GM23248 (cell line): ENCODE measurements around the gene GALM. TPM values are rescaled to one million over a fixed set of nuclear protein-coding genes. Genes with fewer than 3 reads are reported as not detected.

Experiments used
- DNase-seq: peaks from one replicate; pipeline ENCODE4 v3.0.0-alpha.2; 2015
- H2AFZ ChIP-seq: fragments of 200-600 bp; sonication (generic); 2 replicates; pipeline ENCODE4 v1.6.1; 2016; ENCODE audit warnings: antibody characterized with exemption
- H3F3A ChIP-seq: fragments of 200-600 bp; sonication (generic); 2 replicates; pipeline ENCODE4 v1.6.1; 2016; ENCODE audit warnings: mild to moderate bottlenecking, antibody characterized with exemption, mixed run types; ENCODE audit not compliant: insufficient read depth
- H3K27ac ChIP-seq: fragments of 200-600 bp; sonication (generic); 2 replicates; pipeline ENCODE4 v1.5.1; 2016; ENCODE audit warnings: mild to moderate bottlenecking
- H3K27me3 ChIP-seq: fragments of 200-600 bp; sonication (generic); replicated peaks from 2 replicates; pipeline ENCODE4 v1.6.1; 2016; ENCODE audit warnings: mild to moderate bottlenecking; ENCODE audit not compliant: insufficient read depth
- H3K36me3 ChIP-seq: fragments of 200-600 bp; sonication (generic); 2 replicates; pipeline ENCODE4 v1.6.1; 2016; ENCODE audit warnings: low read depth, mild to moderate bottlenecking
- H3K4me1 ChIP-seq: fragments of 200-600 bp; sonication (generic); 2 replicates; pipeline ENCODE4 v1.6.1; 2016; ENCODE audit warnings: mild to moderate bottlenecking; ENCODE audit not compliant: insufficient read depth
- H3K4me2 ChIP-seq: fragments of 200-600 bp; sonication (generic); one replicate; pipeline ENCODE4 v1.6.1; 2016; ENCODE audit warnings: mild to moderate bottlenecking; ENCODE audit not compliant: unreplicated experiment
- H3K4me3 ChIP-seq: fragments of 200-600 bp; sonication (generic); 2 replicates; pipeline ENCODE4 v1.5.1; 2016; ENCODE audit warnings: mild to moderate bottlenecking
- H3K79me2 ChIP-seq: fragments of 200-600 bp; sonication (generic); 2 replicates; pipeline ENCODE4 v1.6.1; 2016; ENCODE audit warnings: mild to moderate bottlenecking; ENCODE audit not compliant: insufficient read depth
- H3K9ac ChIP-seq: fragments of 200-600 bp; sonication (generic); 2 replicates; pipeline ENCODE4 v1.6.1; 2016; ENCODE audit warnings: mild to moderate bottlenecking
- H3K9me2 ChIP-seq: fragments of 200-600 bp; sonication (generic); 2 replicates; pipeline ENCODE4 v1.6.1; 2016; ENCODE audit warnings: mixed run types, mild to moderate bottlenecking, moderate library complexity; ENCODE audit not compliant: insufficient read depth
- H3K9me3 ChIP-seq: fragments of 200-600 bp; sonication (generic); one replicate; pipeline ENCODE4 v1.6.1; 2017; ENCODE audit warnings: low read depth
- H4K20me1 ChIP-seq: fragments of 200-600 bp; sonication (generic); 2 replicates; pipeline ENCODE4 v1.6.0; 2016; ENCODE audit not compliant: insufficient read depth
- EZH2 ChIP-seq: fragments of 200-600 bp; sonication (generic); IDR thresholded peaks from 2 replicates; pipeline ENCODE4 v1.6.1; 2018; ENCODE audit warnings: antibody characterized with exemption, mild to moderate bottlenecking; ENCODE audit not compliant: insufficient read depth, poor library complexity, severe bottlenecking
- EZH2phosphoT487 ChIP-seq: fragments of 200-600 bp; sonication (generic); IDR thresholded peaks from 2 replicates; pipeline ENCODE4 v1.6.1; 2018; ENCODE audit warnings: antibody characterized with exemption, moderate library complexity, mild to moderate bottlenecking, low read depth; ENCODE audit not compliant: insufficient read depth
- WGBS, 2 experiments: methylation state at CpG; one replicate each; pipeline ENCODE4 v1.1.6; 2015 to 2017; ENCODE audit warnings: low lambda C conversion rate in 2 of 2, low coverage in 1 of 2; ENCODE audit errors: missing lambda C conversion rate in 2 of 2; 5-methylcytosine and 5-hydroxymethylcytosine counted together
- in situ Hi-C: fragments of 300-500 bp; cut with MboI; formaldehyde crosslinking; loops from 2 replicates; pipeline ENCODE4 v1.15.0; 2020
- polyA plus RNA-seq: library from polyadenylated mRNA; unstranded; fragments of >200 nt; fragmentation: Nextera tagmentation; extraction: Ambion mirVana; gene quantifications from 2 replicates; pipeline ENCODE4 v1.2.1, GENCODE V29; 2016
- total RNA-seq: library from RNA; depleted of rRNA; stranded (reverse); fragments of >200 nt; shearing (Covaris generic); gene quantifications from 2 replicates; pipeline ENCODE4 v1.2.3, GENCODE V29; 2014

GALM gene
- total and polyA plus RNA-seq, 2 experiments from 2014 or later, result 7.6 to 10.8 TPM

DNA sequence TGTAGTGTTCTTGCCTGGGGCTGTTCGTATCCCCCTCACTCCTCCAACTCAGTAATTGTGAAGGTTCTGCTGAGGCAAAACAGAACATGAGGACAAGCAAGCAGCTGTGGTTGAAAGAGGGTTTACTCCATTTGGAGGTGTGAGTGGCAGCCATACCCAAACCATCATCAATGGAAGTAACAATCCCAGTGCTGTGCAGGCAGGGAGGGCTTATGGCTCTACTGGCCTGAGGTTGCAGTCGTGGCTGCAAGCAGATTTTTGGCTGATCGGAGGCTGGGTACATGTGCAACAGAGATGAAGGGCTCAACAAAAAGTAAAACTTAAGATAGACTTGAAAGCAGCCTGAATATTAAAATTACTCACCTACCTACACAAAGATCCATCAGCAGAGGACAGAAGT lies 72.0 kb downstream of the GALM start:
- no peak overlapping the region for H3K9ac ChIP-seq
- peaks cover 26% of the 10 kb centered on the region for H3F3A ChIP-seq
- H2AFZ ChIP-seq, result no peak overlapping the region
- 96 to 98% methylated on average over 3 of the region's 3 CpGs for WGBS, 2 experiments
- H3K4me3 ChIP-seq, result no peak overlapping the region
- peaks cover 17% of the 10 kb centered on the region for H3K36me3 ChIP-seq
- no peak for TF ChIP-seq EZH2
- no peaks in the 10 kb centered on the region for H4K20me1 ChIP-seq
- no peaks in the 10 kb centered on the region for H3K9me2 ChIP-seq
- no peaks in the 10 kb centered on the region for H3K27me3 ChIP-seq
- no peaks in the 10 kb centered on the region for H3K9me3 ChIP-seq
- DNase-seq, result no peak
- in situ Hi-C loops, result loop anchor here (10.0 kb wide), 2 partner anchors 163 to 423 kb away; no protein-coding TSS in a partner anchor
- peaks cover 30% of the 10 kb centered on the region for H3K79me2 ChIP-seq
- H3K4me1 ChIP-seq, result no peaks in the 10 kb centered on the region
- H3K27ac ChIP-seq, result no peak overlapping the region
- H3K4me2 ChIP-seq, result no peak overlapping the region

DNA sequence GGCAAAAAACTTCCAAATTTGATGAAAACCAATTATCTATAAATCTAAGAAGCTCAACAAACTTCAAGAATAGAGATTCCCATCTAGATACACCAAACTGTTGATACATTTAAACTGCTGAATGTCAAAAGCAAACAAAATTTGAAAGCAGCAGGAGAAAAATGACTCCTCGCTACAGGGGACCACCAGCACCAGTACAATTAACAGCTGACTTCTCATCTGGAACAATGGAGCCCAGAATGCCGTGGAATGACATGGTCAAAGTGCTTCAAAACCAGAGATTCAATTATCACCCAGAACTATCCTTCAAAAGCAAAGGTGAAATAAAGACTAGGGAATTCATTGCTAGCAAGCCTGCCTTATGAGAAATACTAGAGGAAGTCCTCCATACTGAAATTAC lies 73.6 kb downstream of the GALM start:
- Histone ChIP-seq H3K4me2 (no peak overlapping the region), H3K36me3 (peaks cover 32% of the 10 kb centered on the region), H3K27ac (no peak overlapping the region), H3K9me3 (no peaks in the 10 kb centered on the region), H3F3A (peaks cover 42% of the 10 kb centered on the region), H3K4me1 (no peaks in the 10 kb centered on the region), H3K9me2 (no peaks in the 10 kb centered on the region), H3K27me3 (no peaks in the 10 kb centered on the region), H3K79me2 (peaks cover 46% of the 10 kb centered on the region), H4K20me1 (no peaks in the 10 kb centered on the region), H3K4me3 (no peak overlapping the region), H3K9ac (no peak overlapping the region), H2AFZ (no peak overlapping the region)
- WGBS, 2 experiments, result 100% methylated on average over 2 of the region's 2 CpGs
- in situ Hi-C loops, result loop anchor here (10.0 kb wide), 2 partner anchors 165 to 425 kb away; no protein-coding TSS in a partner anchor
- no peak for DNase-seq
- TF ChIP-seq EZH2 (no peak), EZH2phosphoT487 (no peak)

DNA sequence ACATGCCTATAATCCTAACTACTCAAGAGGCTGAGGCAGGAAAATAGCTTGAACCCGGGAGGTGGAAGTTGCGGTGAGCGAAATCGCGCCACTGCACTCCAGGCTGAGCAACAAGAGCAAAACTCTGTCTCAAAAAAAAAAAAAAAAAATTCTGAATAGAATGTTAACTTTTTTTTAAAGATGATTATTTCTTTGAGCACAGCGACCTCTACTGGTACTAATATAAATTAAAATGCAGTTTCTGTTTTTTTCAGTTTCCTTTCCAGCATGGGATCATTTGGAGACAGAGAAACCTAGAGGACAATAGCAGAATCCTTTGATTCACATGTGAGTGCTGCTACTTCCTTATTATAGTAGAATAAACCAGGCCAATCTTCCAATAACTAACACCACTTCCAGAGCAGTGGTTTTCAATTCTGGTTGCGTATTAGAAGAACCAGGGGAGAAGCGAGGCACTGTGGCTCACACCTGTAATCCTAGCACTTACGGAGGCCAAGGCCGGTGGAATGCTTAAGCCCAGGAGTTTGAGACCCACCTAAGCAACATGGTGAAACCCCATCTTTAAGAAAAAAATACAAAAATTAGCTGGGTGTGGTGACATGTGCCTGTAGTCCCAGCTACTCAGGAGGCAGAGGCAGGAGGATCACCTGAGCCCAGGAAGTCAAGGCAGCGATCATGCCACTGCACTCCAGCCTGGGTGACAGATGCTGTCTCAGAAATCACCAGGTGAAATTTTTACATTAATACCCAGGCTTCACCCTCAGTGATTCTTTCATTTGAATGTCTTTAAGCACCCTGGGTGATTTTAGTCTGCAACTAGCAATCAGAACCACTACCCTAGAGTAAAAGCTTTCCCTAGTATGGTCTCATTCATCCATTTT lies 75.2 kb downstream of the GALM start:
- no peak overlapping the region for H3K27ac ChIP-seq
- H3F3A ChIP-seq, result peaks cover 57% of the 10 kb centered on the region
- no peaks in the 10 kb centered on the region for H3K27me3 ChIP-seq
- H3K79me2 ChIP-seq, result peaks cover 61% of the 10 kb centered on the region
- no peak overlapping the region for H2AFZ ChIP-seq
- no peak overlapping the region for H3K4me3 ChIP-seq
- no peaks in the 10 kb centered on the region for H3K9me2 ChIP-seq
- H4K20me1 ChIP-seq, result no peaks in the 10 kb centered on the region
- peak; percentile 69 for DNase-seq
- no peak overlapping the region for H3K9ac ChIP-seq
- TF ChIP-seq EZH2phosphoT487 (no peak), EZH2 (no peak)
- in situ Hi-C loops, result no loop called here
- no peaks in the 10 kb centered on the region for H3K4me1 ChIP-seq
- no peak overlapping the region for H3K4me2 ChIP-seq
- peaks cover 48% of the 10 kb centered on the region for H3K36me3 ChIP-seq
- 59 to 65% methylated on average over 11 of the region's 11 CpGs for WGBS, 2 experiments
- H3K9me3 ChIP-seq, result no peaks in the 10 kb centered on the region

DNA sequence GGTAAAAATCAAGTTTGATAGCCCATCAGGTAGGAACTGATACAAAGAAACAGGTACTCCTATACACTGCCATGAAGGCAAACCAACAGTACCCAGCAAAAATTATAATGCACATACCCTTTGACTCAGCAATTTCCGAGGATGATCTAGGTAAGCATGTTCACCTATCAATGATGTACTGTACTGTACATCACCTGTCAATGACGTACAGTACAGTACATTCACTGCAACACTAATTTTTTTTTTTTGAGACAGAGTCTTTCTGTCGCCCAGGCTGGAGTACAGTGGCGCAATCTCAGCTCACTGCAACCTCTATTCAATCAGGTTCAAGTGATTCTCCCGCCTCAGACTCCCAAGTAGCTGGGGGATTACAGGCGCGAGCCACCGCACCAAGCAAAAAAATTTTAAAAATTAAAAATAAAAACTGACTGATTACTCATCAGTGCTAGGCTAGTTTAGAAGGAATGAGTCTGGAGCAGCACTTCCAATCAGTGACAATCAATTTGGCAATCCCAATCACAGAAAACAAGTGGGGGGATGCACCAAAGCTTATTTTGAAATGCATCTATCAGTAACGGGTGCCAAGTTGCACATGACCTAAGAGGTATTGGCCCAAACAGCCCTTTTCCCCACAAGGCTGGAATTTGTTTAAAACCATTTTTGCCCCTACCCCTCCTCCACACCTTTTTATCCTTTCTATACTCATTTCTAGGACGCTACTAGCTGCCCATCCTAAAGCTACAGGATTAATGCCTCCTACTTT lies 77.1 kb downstream of the GALM start:
- H4K20me1 ChIP-seq, result no peaks in the 10 kb centered on the region
- DNase-seq, result no peak
- no peaks in the 10 kb centered on the region for H3K9me2 ChIP-seq
- 81 to 84% methylated on average over 10 of the region's 10 CpGs for WGBS, 2 experiments
- H2AFZ ChIP-seq, result no peak overlapping the region
- no peaks in the 10 kb centered on the region for H3K4me1 ChIP-seq
- peaks cover 67% of the 10 kb centered on the region for H3K36me3 ChIP-seq
- H3K9me3 ChIP-seq, result no peaks in the 10 kb centered on the region
- H3K9ac ChIP-seq, result no peak overlapping the region
- in situ Hi-C loops, result no loop called here
- H3F3A ChIP-seq, result peaks cover 76% of the 10 kb centered on the region
- H3K27me3 ChIP-seq, result no peaks in the 10 kb centered on the region
- H3K4me3 ChIP-seq, result no peak overlapping the region
- H3K27ac ChIP-seq, result no peak overlapping the region
- TF ChIP-seq EZH2, result no peak
- no peak for TF ChIP-seq EZH2phosphoT487
- peaks cover 80% of the 10 kb centered on the region for H3K79me2 ChIP-seq
- no peak overlapping the region for H3K4me2 ChIP-seq
